HG03064 (cell line): ENCODE measurements around the gene CDK5RAP2.

ENCODE experiments used
- ATAC-seq: cut with Tn5 transposase; IDR thresholded peaks from one replicate; pipeline ENCODE4 v1.9.1; 2021; ENCODE audit warnings: low read depth; ENCODE audit not compliant: unreplicated experiment

The CDK5RAP2 gene

DNA sequence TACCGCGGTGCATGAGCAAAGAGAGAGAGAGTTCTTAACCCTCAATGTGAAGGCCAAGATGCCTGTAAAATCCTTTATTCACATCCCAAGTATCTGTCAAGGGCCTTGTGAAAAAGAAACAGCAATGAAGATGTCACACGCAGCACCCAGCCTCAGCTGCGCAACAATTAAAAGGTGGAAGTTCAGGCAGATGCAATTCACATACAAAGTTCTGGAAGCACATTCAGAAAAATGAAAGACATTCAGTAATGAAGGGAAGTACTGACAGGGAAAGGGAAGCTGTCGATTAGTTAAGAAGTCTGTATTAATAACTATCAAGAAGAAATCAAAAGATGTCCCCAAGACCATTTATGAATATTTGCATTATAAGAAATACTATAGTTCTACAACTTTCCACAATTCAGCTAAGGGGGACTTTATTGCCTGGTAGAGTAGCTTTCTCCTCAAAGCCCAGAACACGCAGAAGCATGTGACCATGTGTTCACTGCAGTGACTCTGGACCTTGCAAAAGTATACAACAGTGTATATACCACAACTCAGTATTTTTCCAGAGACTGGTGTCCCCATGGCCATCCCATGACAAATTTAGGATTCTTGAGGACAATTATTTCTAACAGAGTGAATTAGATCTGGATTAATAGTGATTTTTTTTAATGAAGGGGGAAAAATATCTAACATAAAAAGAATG lies 137.5 kb downstream of the CDK5RAP2 start:
- no peak for ATAC-seq

DNA sequence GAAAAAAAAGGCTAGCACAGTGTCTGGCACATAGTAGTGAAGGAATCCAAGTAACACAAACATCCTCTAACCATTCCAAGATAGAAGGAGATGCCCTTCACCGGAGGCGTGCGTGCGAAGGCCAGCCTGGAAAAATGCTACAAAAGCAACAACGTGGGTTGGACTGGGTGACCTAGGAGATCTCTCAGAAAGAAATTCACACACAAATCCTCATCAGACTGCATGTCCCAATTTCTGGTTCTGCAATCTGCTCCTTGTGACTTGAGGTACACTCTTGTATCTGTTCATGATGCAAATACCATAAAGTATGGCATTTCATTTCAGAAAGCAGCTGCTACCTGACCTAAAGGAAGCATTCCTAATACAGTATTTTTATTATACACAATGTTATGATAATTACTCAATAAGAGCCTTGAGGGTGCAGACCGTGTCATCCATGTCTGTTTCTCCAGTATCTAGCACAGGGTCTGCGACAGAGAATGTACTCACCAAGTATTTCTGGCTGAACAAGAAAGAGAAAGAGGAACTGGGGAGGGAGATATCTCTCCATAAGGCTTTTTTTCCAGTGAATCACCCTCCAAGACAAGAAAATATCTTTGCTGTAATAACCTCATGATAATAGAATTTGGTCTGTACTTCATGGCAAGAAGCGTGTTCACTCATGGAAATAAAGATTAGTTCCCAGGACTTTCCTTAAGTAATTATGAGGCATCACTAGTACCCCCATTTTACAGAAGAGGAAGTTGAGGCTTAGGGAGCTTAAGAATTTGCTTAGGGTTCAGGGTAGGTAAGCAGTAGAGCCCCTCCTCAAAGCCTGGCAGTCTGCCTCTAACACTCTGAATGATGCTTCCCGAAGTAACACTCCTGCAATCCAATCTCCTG lies 138.3 kb downstream of the CDK5RAP2 start:
- no peak for ATAC-seq

GRCh38 chr9:120440791-120441190 lies 139.2 kb downstream of the CDK5RAP2 start:
- ATAC-seq: no peak

- no peak for ATAC-seq
Observed at GRCh38 chr9:120439926-120440325, 140.0 kb downstream of the CDK5RAP2 start.

DNA sequence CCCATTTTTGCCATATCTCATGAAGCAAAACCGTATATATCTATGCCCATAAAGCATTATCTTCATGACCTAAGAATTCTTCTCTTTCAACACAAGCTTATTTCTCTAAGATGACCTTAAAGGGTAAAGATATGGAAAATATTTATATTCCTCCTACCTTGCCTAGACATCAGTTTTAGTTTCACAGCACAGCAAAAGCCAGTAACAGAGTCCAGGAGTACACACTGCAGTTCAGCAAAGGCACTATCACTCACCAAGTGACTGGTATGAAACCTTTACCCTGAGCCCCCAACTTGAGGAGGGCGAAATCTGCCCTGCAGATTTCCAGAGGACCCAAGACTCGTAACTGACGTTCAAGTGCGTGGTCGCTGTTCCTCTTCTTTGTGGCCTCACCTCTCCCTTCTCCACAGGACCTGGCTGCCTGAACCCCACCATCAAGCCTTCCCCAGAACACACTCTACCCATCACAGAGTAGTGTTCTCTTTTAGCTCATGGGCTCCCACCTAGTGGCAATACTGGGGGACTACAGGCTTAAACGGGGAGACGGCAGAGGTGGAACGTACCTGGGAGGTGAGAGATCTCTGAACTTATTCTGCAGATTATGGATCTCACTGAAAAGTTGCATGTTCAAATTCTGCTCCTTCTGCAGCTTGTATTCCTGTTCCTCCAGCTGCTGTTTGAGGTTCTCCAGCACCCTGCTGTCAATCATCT lies 141.0 kb downstream of the CDK5RAP2 start:
- ATAC-seq: no peak

DNA sequence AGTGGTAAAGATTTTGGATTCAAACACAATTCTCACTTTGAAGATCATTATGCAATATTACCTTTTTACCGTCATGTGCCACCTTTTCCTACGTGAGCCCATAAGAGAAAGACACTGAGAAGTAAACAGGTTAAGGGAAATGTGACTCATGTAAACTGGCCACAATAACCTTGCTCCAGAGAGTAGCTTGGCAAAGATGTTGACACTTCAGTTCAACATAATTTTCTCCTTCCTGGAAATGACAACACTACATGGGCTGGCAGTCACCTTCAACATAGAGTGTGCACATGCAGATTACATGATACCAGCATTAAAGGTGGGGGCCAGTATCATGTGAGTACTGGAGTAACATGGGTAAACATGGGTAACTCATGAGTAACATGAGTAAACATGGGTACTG lies 141.9 kb downstream of the CDK5RAP2 start:
- no peak for ATAC-seq

DNA sequence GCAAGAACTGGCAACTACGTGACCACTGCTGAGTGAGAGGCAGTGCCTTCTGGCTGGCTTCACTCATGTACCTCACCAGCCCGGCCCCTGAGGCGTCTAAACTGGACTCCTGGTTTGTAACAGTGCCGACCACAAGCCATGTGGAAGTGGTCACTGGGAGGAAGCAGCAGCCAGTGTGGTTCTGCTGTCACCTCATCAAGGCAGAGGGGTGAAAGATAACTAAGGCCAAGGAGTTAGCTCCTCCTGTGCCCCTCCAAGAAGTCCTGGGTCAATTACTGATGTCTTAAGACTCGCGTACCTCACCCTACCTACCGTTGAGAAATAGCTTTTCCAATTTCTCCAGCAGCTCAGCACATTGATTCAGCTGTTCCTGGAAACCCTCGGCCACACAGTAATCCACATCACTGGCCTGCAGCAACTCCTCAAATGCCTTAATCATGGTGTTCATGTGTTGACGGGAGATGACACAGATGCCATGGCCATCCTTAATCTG lies 142.9 kb downstream of the CDK5RAP2 start:
- no peak for ATAC-seq

DNA sequence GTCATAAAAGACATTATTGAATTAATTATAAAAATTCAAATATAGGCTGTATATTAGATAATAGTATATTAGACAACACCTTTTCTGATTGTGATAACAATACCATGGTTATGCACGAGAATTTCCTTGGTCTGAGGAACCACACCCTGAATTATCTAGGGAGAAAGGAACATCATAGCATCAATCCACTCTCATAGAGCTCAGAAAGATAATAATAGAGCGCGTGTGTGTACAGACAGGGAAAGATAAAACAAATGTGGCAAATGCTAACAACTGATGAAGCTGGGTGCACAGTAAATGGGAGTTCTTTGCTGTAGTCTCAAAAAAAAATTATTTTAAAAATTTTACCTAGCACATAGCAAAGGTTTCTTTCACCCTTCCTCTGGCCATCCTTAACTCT lies 143.5 kb downstream of the CDK5RAP2 start:
- no peak for ATAC-seq

DNA sequence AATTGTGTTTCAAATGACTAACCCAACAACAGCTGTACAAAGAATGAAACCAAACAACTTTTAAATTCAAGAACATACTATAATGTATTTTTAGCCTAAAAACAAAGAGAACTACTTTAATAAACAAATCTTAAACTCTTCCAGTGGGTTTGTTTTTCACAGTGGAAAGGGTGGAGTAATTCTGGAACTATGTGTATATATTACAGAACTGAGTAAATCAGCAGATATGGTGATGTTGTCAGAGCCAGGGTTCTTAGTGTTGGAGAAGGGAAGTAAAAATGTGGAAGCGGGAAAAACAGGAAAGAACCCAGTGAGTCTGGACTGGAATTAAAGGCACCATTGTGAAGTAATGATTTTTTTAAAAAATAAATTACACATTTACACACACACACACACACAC lies 144.9 kb downstream of the CDK5RAP2 start:
- no peak for ATAC-seq

DNA sequence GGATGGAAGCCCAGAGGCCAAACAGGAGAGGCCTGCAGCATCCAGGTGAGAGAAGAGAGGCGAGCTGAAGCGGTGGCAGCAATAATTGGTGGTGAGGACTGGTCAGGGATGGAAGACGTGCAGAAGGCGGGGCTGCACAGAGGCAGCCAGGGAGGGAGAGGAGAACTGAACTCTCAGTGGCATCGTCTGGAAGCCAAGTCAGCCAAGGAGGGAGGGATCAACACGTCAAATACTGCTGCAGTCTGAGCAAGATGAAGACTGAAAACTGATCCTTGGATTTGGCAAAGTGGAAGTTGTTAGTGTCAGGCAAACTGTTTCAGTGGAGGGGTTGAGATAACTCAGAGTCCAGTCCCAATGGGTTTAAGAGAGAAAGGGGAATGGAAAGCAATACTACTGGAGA lies 145.4 kb downstream of the CDK5RAP2 start:
- no peak for ATAC-seq

DNA sequence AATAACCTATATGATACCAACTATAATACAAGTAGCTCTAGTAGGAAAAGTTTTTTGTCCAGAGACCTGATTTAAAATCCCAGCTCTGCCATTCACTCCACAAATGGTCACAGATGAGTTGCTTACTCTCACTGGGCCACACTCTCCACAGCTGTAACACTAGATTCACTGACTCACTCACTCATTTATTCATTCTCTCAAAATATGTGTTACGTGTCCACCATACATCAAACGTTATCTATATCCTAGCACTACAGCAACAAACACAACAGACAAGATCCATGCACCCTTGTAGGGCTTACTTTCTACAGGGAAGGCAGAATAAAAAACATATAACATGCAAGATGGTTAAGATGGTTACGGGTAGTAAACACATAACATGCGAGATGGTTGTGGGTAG lies 146.3 kb downstream of the CDK5RAP2 start:
- ATAC-seq: no peak

- no peak for ATAC-seq
Observed at GRCh38 chr9:120432600-120432999, 147.4 kb downstream of the CDK5RAP2 start.

- no peak for ATAC-seq
Observed at GRCh38 chr9:120431268-120431667, 148.7 kb downstream of the CDK5RAP2 start.

GRCh38 chr9:120424248-120424647 lies 155.7 kb downstream of the CDK5RAP2 start:
- no peak for ATAC-seq

- no peak for ATAC-seq
Observed at GRCh38 chr9:120423812-120424211, 156.2 kb downstream of the CDK5RAP2 start.

GRCh38 chr9:120421977-120422376 lies 158.0 kb downstream of the CDK5RAP2 start:
- no peak for ATAC-seq

- no peak for ATAC-seq
Observed at GRCh38 chr9:120418315-120418714, 161.7 kb downstream of the CDK5RAP2 start.

DNA sequence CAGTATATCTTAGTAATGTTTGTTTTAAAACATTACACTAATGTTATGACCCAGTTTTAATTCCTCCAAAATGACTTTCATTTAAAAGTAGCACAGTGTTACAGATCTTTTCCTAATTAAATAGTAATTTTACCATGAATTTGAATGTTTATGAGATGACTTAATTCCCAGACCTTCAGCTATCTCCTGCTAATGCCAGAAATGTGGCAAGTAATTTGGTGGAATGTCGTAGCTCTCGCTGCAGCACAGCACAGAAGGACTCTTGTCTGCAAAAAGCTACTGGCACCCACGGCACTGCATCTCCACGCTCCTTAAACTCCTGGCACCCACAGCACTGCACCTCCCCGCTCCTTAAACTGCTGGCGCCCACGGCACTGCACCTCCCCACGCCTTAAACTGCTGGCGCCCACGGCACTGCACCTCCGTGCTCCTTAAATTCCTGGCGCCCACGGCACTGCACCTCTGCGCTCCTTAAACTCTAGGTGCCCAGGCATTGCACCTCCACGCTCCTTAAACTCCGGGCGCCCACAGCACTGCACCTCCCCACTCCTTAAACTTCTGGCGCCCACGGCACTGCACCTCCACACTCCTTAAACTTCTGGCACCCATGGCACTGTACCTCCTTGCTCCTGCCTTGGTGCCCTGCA lies 163.1 kb downstream of the CDK5RAP2 start:
- ATAC-seq: no peak

DNA sequence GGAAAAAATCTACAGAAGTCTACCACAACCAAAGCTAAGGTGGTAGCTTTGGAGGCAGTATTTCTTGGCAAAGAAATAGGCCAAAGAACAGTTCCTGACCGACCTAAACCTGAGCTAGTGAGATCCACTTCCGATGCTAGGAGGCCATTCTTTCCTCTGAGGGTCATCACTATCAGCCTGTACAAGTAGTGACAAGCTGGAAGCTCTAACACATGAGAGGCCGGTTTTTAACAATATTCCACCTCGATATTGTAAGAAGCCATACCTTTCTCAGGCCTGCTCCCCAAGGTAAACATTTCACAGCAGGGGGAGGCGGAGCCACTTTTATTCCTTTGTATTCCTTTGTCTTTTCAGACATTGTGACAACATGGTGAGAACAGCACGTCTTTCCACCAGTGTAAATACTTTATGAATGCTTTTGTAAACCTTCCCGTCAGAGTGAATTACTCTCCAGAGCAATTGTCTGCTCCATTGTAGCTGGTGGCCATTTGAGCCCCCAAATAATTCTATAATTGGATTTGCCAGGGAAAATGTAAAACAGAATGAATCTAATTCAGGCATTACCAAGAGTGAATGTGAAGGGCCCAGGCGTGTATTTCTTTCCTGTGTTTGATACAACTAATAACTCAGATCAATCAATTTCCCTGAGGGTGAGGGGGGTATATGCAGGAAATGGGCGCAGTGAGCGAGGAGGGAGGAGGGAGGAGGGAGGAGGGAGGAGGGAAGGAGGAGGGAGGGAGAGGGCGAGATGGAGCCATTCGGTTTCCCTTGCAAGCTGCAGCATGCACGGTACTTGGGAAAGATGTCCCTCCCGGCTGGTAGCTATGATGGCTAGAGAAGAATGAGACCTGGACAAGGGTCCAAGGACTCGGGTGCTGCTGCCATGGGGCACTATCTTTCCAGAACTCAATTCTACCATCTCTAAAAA lies 166.6 kb downstream of the CDK5RAP2 start:
- ATAC-seq: no peak
